Left lobe of liver (tissue), 2 donors: ENCODE results near the gene INHBB. TPM values are rescaled to one million over a fixed set of nuclear protein-coding genes. Genes with fewer than 3 reads are reported as not detected.
"Not testable (repeated sequence)": the region's sequence is repeated elsewhere in the genome, so short reads cannot be mapped to it uniquely, and the experiment has no call there.

Experiments
- ATAC-seq: fragments of 200-7000 bp; cut with Tn5 transposase; one replicate; pipeline ENCODE4 v1.9.1; 2020; ENCODE audit warnings: mild to moderate bottlenecking, moderate library complexity
- DNase-seq: peaks from one replicate; pipeline ENCODE4 v3.0.0-alpha.2; 2020; ENCODE audit warnings: low spot score
- total RNA-seq: library from RNA; stranded (reverse); gene quantifications from one replicate; pipeline ENCODE4 v1.2.1, GENCODE V29; 2021
- donor health status: DM: no; HTN: no; CAD: no; lungs with moderate emphysema.
- donor health status: DM: no; HTN: yes; CAD: no.

The INHBB gene
- 6.3 TPM for total RNA-seq

GRCh38 chr2:120346026-120346666, at the start of gene INHBB:
Gene INHBB (plus strand): TSS chr2:120346136. CDS start chr2:120346189, 53 bp downstream.
- peak; percentile 39 for ATAC-seq
- DNase-seq: peak; percentile 51

GRCh38 chr2:120298173-120298835, 47.6 kb upstream of the INHBB start:
- DNase-seq: no peak
- no peak for ATAC-seq

GRCh38 chr2:120299004-120299403, 46.9 kb upstream of the INHBB start:
- ATAC-seq: no peak
- DNase-seq: peak; percentile 33

- peak; percentile 36 for DNase-seq
- ATAC-seq: no peak
These were observed 46.4 kb upstream of the INHBB start for GRCh38 chr2:120299561-120299960.

- ATAC-seq: no peak
These were observed 45.6 kb upstream of the INHBB start for GRCh38 chr2:120300385-120300784.

GRCh38 chr2:120301284-120301683, 44.7 kb upstream of the INHBB start:
- DNase-seq (no peak), ATAC-seq (no peak)

More at GRCh38 chr2:120300385-120300784, 45.6 kb upstream of the INHBB start:
- DNase-seq: peak; percentile 29

- ATAC-seq: no peak
- DNase-seq: peak; percentile 26
These were observed 43.6 kb upstream of the INHBB start for GRCh38 chr2:120302301-120302700.

- peak; percentile 23 for DNase-seq
- no peak for ATAC-seq
These were observed 42.8 kb upstream of the INHBB start for GRCh38 chr2:120303177-120303576.

- ATAC-seq: peak; percentile 82
These were observed 40.6 kb upstream of the INHBB start for GRCh38 chr2:120305296-120305695.

GRCh38 chr2:120305937-120306490, 39.9 kb upstream of the INHBB start:
- ATAC-seq (no peak), DNase-seq (peak; percentile 32)

More at GRCh38 chr2:120305296-120305695, 40.6 kb upstream of the INHBB start:
- DNase-seq: peak; percentile 47

- ATAC-seq (no peak), DNase-seq (peak; percentile 38)
These were observed 38.5 kb upstream of the INHBB start for GRCh38 chr2:120307482-120307881.

- DNase-seq (peak; percentile 21), ATAC-seq (no peak)
These were observed 37.7 kb upstream of the INHBB start for GRCh38 chr2:120308038-120308910.

GRCh38 chr2:120310136-120310535, 35.8 kb upstream of the INHBB start:
- ATAC-seq (no peak), DNase-seq (no peak)

- DNase-seq, ATAC-seq: not testable (repeated sequence)
These were observed 35.1 kb upstream of the INHBB start for GRCh38 chr2:120310841-120311240.

- DNase-seq: no peak
These were observed 33.9 kb upstream of the INHBB start for GRCh38 chr2:120312076-120312475.

GRCh38 chr2:120312860-120313694, 32.9 kb upstream of the INHBB start:
- DNase-seq (peak; percentile 84), ATAC-seq (peak; percentile 96)

More at GRCh38 chr2:120312076-120312475, 33.9 kb upstream of the INHBB start:
- no peak for ATAC-seq

- no peak for DNase-seq
- ATAC-seq: peak; percentile 30
These were observed 32.0 kb upstream of the INHBB start for GRCh38 chr2:120313695-120314615.

GRCh38 chr2:120314690-120315366, 31.1 kb upstream of the INHBB start:
- ATAC-seq (no peak), DNase-seq (no peak)
